SK-N-SH treated with all-trans-retinoic acid at 6 μM for 48 hours (cell line): ENCODE measurements around the gene TTC34.

ENCODE experiments used
- ATAC-seq: fragments of 200-7000 bp; cut with Tn5 transposase; 3 replicates; pipeline ENCODE4 v1.9.1; 2020; ENCODE audit warnings: mild to moderate bottlenecking, moderate library complexity
- ARNTL ChIP-seq: fragments of 450-650 bp; formaldehyde crosslinking; IDR thresholded peaks from 2 replicates; pipeline ENCODE4 v1.5.0; 2020; ENCODE audit warnings: low read depth, mild to moderate bottlenecking, moderate library complexity, borderline replicate concordance
- CREB5 ChIP-seq: fragments of 250-450 bp; sonication (Bioruptor Pico); IDR thresholded peaks from 2 replicates; pipeline ENCODE4 v1.5.1; 2020; ENCODE audit warnings: low read depth, mild to moderate bottlenecking, moderate library complexity
- CSDC2 ChIP-seq: fragments of 250-450 bp; sonication (Bioruptor Pico); IDR thresholded peaks from 2 replicates; pipeline ENCODE4 v1.5.0; 2020; ENCODE audit warnings: mild to moderate bottlenecking, moderate library complexity
- ESRRG ChIP-seq: fragments of 250-450 bp; sonication (Bioruptor Pico); IDR thresholded peaks from 2 replicates; pipeline ENCODE4 v1.6.1; 2021; ENCODE audit warnings: mild to moderate bottlenecking
- OSR1 ChIP-seq: fragments of 250-450 bp; sonication (Bioruptor Pico); IDR thresholded peaks from 2 replicates; pipeline ENCODE4 v1.8.0; 2022; ENCODE audit warnings: moderate library complexity, mild to moderate bottlenecking, inconsistent platforms
- PATZ1 ChIP-seq: fragments of 250-450 bp; sonication (Bioruptor Pico); IDR thresholded peaks from 2 replicates; pipeline ENCODE4 v1.8.0; 2020; ENCODE audit warnings: mild to moderate bottlenecking, moderate library complexity, borderline replicate concordance
- PPARA ChIP-seq: fragments of 250-450 bp; sonication (Bioruptor Pico); IDR thresholded peaks from 2 replicates; pipeline ENCODE4 v1.5.0; 2020; ENCODE audit warnings: mild to moderate bottlenecking, borderline replicate concordance
- RARB ChIP-seq: fragments of 250-450 bp; sonication (Bioruptor Pico); IDR thresholded peaks from 2 replicates; pipeline ENCODE4 v1.8.0; 2021; ENCODE audit warnings: mild to moderate bottlenecking, moderate library complexity
- SNAI2 ChIP-seq: fragments of 250-450 bp; sonication (Bioruptor Pico); IDR thresholded peaks from 2 replicates; pipeline ENCODE4 v1.5.0; 2020; ENCODE audit warnings: mild to moderate bottlenecking, moderate library complexity
- TCF4 ChIP-seq: fragments of 250-450 bp; sonication (Bioruptor Pico); IDR thresholded peaks from 2 replicates; pipeline ENCODE4 v1.8.0; 2021; ENCODE audit warnings: mild to moderate bottlenecking, moderate library complexity, borderline replicate concordance
- TOX ChIP-seq: fragments of 250-450 bp; sonication (Bioruptor Pico); IDR thresholded peaks from 2 replicates; pipeline ENCODE4 v1.8.0; 2021; ENCODE audit warnings: mild to moderate bottlenecking, moderate library complexity, borderline replicate concordance
- TSHZ2 ChIP-seq: fragments of 250-450 bp; sonication (Bioruptor Pico); IDR thresholded peaks from 2 replicates; pipeline ENCODE4 v1.5.0; 2020; ENCODE audit warnings: mild to moderate bottlenecking, moderate library complexity
- ZC3H10 ChIP-seq: fragments of 250-450 bp; sonication (Bioruptor Pico); IDR thresholded peaks from 2 replicates; pipeline ENCODE4 v1.5.1; 2021; ENCODE audit warnings: mild to moderate bottlenecking, moderate library complexity
- ZFP3 ChIP-seq: fragments of 250-450 bp; sonication (Bioruptor Pico); IDR thresholded peaks from 2 replicates; pipeline ENCODE4 v1.5.0; 2020; ENCODE audit warnings: mild to moderate bottlenecking, moderate library complexity
- ZFP30 ChIP-seq: fragments of 450-650 bp; formaldehyde crosslinking; IDR thresholded peaks from 2 replicates; pipeline ENCODE4 v1.5.0; 2022; ENCODE audit warnings: mild to moderate bottlenecking, moderate library complexity
- ZNF70 ChIP-seq: fragments of 450-650 bp; formaldehyde crosslinking; IDR thresholded peaks from 2 replicates; pipeline ENCODE4 v1.5.0; 2020; ENCODE audit warnings: mild to moderate bottlenecking, moderate library complexity
- TF ChIP-seq, protein P1 (sequence below): fragments of 250-450 bp; sonication (Bioruptor Pico); IDR thresholded peaks from 2 replicates; pipeline ENCODE4 v1.5.1; 2021; ENCODE audit warnings: mild to moderate bottlenecking, moderate library complexity

Gene TTC34, protein sequence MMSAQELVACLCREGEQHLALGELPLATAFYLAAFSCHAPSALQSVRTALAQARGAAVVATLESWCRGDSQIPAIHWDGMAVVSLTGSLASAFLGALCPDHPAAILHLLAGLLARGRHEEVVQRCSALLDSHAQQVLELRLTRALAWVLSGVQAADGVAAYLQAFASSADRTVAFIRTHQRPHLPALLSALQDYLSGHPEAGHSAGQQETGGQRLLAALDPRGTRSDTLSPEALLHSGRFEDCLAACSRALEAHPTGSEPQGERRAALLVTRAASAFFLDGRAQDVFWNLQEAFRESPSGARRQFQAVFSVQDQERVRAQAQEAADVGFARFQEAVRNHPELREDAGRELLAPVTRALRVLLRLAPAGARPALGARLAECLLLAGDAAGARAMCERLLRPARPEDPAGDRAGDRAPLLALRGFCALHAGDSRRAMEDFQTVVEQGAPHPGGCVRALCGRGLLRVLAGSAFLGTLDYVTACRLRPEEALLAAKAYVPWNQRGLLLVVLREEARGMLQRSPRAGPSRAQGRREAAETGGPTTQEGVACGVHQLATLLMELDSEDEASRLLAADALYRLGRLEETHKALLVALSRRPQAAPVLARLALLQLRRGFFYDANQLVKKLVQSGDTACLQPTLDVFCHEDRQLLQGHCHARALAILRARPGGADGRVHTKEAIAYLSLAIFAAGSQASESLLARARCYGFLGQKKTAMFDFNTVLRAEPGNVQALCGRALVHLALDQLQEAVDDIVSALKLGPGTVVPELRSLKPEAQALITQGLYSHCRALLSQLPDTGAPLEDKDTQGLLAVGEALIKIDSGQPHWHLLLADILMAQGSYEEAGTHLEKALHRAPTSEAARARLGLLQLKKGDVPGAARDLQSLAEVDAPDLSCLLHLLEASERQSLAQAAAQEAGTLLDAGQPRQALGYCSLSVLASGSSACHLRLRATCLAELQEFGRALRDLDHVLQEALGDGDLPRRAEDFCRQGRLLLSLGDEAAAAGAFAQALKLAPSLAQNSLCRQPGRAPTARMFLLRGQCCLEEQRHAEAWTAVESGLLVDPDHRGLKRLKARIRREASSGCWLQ

GRCh38 chr1:2801535-2802291 is at the start of gene TTC34:
TTC34 (minus strand) TSS chr1:2801693; CDS start chr1:2800827, 866 bp downstream.
- no peak for TF ChIP-seq ZNF70 (CRISPR knock-in tag)
- no peak for TF ChIP-seq ESRRG (CRISPR knock-in tag)
- TF ChIP-seq OSR1, result no peak
- TF ChIP-seq, protein P1, sequence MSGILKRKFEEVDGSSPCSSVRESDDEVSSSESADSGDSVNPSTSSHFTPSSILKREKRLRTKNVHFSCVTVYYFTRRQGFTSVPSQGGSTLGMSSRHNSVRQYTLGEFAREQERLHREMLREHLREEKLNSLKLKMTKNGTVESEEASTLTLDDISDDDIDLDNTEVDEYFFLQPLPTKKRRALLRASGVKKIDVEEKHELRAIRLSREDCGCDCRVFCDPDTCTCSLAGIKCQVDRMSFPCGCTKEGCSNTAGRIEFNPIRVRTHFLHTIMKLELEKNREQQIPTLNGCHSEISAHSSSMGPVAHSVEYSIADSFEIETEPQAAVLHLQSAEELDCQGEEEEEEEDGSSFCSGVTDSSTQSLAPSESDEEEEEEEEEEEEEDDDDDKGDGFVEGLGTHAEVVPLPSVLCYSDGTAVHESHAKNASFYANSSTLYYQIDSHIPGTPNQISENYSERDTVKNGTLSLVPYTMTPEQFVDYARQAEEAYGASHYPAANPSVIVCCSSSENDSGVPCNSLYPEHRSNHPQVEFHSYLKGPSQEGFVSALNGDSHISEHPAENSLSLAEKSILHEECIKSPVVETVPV, result no peak
- TF ChIP-seq ARNTL (CRISPR knock-in tag), result no peak
- no peak for TF ChIP-seq RARB (CRISPR knock-in tag)
- no peak for TF ChIP-seq ZFP3
- no peak for TF ChIP-seq ZC3H10 (CRISPR knock-in tag)
- TF ChIP-seq ZFP30 (CRISPR knock-in tag), result no peak
- no peak for TF ChIP-seq TCF4 (CRISPR knock-in tag)
- TF ChIP-seq TOX (CRISPR knock-in tag), result no peak
- TF ChIP-seq CREB5, result no peak
- TF ChIP-seq CSDC2 (CRISPR knock-in tag), result no peak
- TF ChIP-seq PPARA, result no peak
- TF ChIP-seq PATZ1 (CRISPR knock-in tag), result no peak
- TF ChIP-seq, all 23 proteins: peak for 0

GRCh38 chr1:2850502-2850901 is 49.0 kb upstream of the TTC34 start:
- TF ChIP-seq PPARA (no peak), TSHZ2 (CRISPR knock-in tag) (no peak), RARB (CRISPR knock-in tag) (no peak)
- no peak for ATAC-seq

More at GRCh38 chr1:2801535-2802291, at the start of gene TTC34:
- peak; percentile 85 for ATAC-seq

DNA sequence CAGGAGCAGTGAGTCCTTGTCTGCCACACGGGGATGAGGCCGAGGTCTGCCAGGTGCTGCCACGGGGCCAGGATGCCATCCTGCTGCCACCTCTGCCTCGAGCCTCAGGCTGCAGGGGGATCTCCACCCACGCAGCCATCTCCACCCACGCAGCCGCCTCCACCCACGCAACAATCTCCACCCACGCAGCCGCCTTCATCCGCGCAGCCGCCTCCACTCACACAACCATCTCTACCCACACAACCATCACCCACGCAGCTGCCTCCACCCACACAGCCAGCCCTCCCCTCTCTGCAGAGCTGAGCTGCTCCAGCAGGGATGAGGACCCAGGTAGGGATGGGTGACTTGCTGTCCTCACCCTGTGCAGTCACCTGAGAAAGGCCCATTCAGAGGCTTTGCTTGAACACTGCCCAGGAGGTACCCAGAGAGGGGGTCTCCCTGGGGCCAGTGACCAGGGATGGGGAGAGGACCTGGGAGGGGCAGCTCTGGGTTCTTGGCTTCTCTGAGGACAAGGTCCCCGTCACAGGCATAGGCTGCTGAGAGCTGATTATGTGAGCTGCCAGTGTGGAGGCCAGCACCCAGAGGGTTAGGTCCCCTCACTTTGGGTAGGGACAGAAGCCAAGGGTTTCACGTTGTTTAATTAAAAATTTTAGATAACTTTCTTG is 46.6 kb upstream of the TTC34 start:
- no peak for ATAC-seq
- no peak for TF ChIP-seq OSR1
- no peak for TF ChIP-seq SNAI2 (CRISPR knock-in tag)
- no peak for TF ChIP-seq TSHZ2 (CRISPR knock-in tag)
- TF ChIP-seq ZFP30 (CRISPR knock-in tag), result no peak
